PC-9 (cell line): ENCODE measurements around the gene UBE4B. TPM values are rescaled to one million over a fixed set of nuclear protein-coding genes. Genes with fewer than 3 reads are reported as not detected.

Experiments used
- BruUV-seq: library from RNA; stranded (reverse); fragments of 400-500 nt; replicated peaks from 2 replicates; lab custom pipeline; 2021; lab: Mats Ljungman, UMichigan
- CTCF ChIA-PET: fragments of 300-600 bp; sonication (Branson Sonifier 250); formaldehyde crosslinking; loops from one replicate; lab custom pipeline; 2022; ENCODE audit warnings: antibody characterized with exemption; lab: Charles Lee
- POLR2A ChIA-PET: fragments of 300-600 bp; sonication (Branson Sonifier 250); formaldehyde crosslinking; loops from one replicate; lab custom pipeline; 2022; ENCODE audit warnings: antibody characterized with exemption; ENCODE audit not compliant: unreplicated experiment; lab: Charles Lee
- DNase-seq, 2 experiments: peaks; one replicate each; pipeline versions ENCODE4 v3.0.0 to v3.0.0-alpha.2; 2015 to 2022; ENCODE audit warnings: mixed read lengths in 1 of 2
- H2AFZ ChIP-seq: fragments of 200-600 bp; sonication (generic); 2 replicates; pipeline ENCODE4 v1.8.1; 2017; ENCODE audit warnings: antibody characterized with exemption
- H3F3A ChIP-seq: fragments of 200-600 bp; sonication (generic); 2 replicates; pipeline ENCODE4 v1.8.1; 2017; ENCODE audit warnings: antibody characterized with exemption, mild to moderate bottlenecking, low read depth; ENCODE audit not compliant: insufficient read depth
- H3K27ac ChIP-seq: fragments of 200-600 bp; sonication (generic); 2 replicates; pipeline ENCODE4 v1.6.1; 2016; ENCODE audit warnings: mixed run types
- H3K27me3 ChIP-seq: fragments of 200-600 bp; sonication (generic); 2 replicates; pipeline ENCODE4 v1.6.1; 2016; ENCODE audit warnings: low read depth, mixed run types; ENCODE audit not compliant: insufficient read depth
- H3K36me3 ChIP-seq: fragments of 200-600 bp; sonication (generic); 2 replicates; pipeline ENCODE4 v1.6.1; 2016; ENCODE audit warnings: low read depth, mixed run types
- H3K4me1 ChIP-seq: fragments of 200-600 bp; sonication (generic); replicated peaks from 2 replicates; pipeline ENCODE4 v1.6.1; 2016; ENCODE audit warnings: mixed run types; ENCODE audit not compliant: insufficient read depth
- H3K4me2 ChIP-seq: fragments of 200-600 bp; sonication (generic); 2 replicates; pipeline ENCODE4 v1.6.1; 2017; ENCODE audit warnings: mixed run types
- H3K4me3 ChIP-seq: fragments of 200-600 bp; sonication (generic); 2 replicates; pipeline ENCODE4 v1.6.1; 2016; ENCODE audit warnings: mixed run types
- H3K79me2 ChIP-seq: fragments of 200-600 bp; sonication (generic); 2 replicates; pipeline ENCODE4 v1.6.1; 2017; ENCODE audit warnings: low read depth, mixed run types
- H3K9me2 ChIP-seq: fragments of 200-600 bp; sonication (generic); 2 replicates; pipeline ENCODE4 v1.8.1; 2017; ENCODE audit warnings: mild to moderate bottlenecking; ENCODE audit not compliant: insufficient read depth
- H3K9me3 ChIP-seq: fragments of 200-600 bp; sonication (generic); 2 replicates; pipeline ENCODE4 v1.8.1; 2016; ENCODE audit warnings: low read depth; ENCODE audit not compliant: insufficient read depth
- H4K20me1 ChIP-seq: fragments of 200-600 bp; sonication (generic); 2 replicates; pipeline ENCODE4 v1.8.1; 2017; ENCODE audit not compliant: insufficient read depth
- EZH2 ChIP-seq: fragments of 200-600 bp; sonication (generic); IDR thresholded peaks from 2 replicates; pipeline ENCODE4 v1.8.0; 2017; ENCODE audit warnings: antibody characterized with exemption, low read depth
- intact Hi-C: fragments of 100-400 bp; cut with micrococcal nuclease; formaldehyde crosslinking; loops from one replicate; pipeline ENCODE4 v1.10.0; 2022; ENCODE audit not compliant: unreplicated experiment
- total RNA-seq: library from RNA; stranded (reverse); gene quantifications from 2 replicates; pipeline ENCODE4 v1.2.3, GENCODE V29; 2021
- TF ChIP-seq, protein P1 (sequence below): fragments of 200-600 bp; sonication (generic); conservative IDR thresholded peaks from 2 replicates; pipeline ENCODE4 v1.6.1; 2017; ENCODE audit warnings: mixed run types, antibody characterized with exemption, mild to moderate bottlenecking, moderate library complexity

The UBE4B gene
- total RNA-seq, 1 experiment from 2014 or later = 59.1 TPM

- Histone ChIP-seq H3K9me2 (no peaks in the 10 kb centered on the region), H4K20me1 (no peaks in the 10 kb centered on the region), H3F3A (no peaks in the 10 kb centered on the region), H3K79me2 (no peaks in the 10 kb centered on the region), H3K27me3 (no peaks in the 10 kb centered on the region), H3K36me3 (no peaks in the 10 kb centered on the region), H3K9me3 (no peaks in the 10 kb centered on the region), H3K4me2 (no peak overlapping the region), H3K4me1 (no peaks in the 10 kb centered on the region), H3K27ac (no peak overlapping the region), H2AFZ (no peak overlapping the region), H3K4me3 (no peak overlapping the region)
- peak in 1 of 2 experiments; percentile 32 for DNase-seq
- POLR2A ChIA-PET = no interaction called here
- intact Hi-C loops = loop anchor here (2.0 kb wide), 1 partner anchor 210 kb away; the partner anchor contains the start of genes LZIC and NMNAT1
- TF ChIP-seq, protein P1, sequence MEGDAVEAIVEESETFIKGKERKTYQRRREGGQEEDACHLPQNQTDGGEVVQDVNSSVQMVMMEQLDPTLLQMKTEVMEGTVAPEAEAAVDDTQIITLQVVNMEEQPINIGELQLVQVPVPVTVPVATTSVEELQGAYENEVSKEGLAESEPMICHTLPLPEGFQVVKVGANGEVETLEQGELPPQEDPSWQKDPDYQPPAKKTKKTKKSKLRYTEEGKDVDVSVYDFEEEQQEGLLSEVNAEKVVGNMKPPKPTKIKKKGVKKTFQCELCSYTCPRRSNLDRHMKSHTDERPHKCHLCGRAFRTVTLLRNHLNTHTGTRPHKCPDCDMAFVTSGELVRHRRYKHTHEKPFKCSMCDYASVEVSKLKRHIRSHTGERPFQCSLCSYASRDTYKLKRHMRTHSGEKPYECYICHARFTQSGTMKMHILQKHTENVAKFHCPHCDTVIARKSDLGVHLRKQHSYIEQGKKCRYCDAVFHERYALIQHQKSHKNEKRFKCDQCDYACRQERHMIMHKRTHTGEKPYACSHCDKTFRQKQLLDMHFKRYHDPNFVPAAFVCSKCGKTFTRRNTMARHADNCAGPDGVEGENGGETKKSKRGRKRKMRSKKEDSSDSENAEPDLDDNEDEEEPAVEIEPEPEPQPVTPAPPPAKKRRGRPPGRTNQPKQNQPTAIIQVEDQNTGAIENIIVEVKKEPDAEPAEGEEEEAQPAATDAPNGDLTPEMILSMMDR = peak; percentile 63
- no peak for TF ChIP-seq EZH2
- CTCF ChIA-PET = interaction anchor here (0.5 to 0.7 kb wide), 4 partner anchors 194 to 318 kb away, joined by 3 to 4 read pairs (median 3); no protein-coding TSS in a partner anchor
- no TSS peak for BruUV-seq
Observed at GRCh38 chr1:10152709-10153284, 120.0 kb downstream of the UBE4B start.

- TF ChIP-seq, protein P1 = no peak
- TF ChIP-seq EZH2 = no peak
- POLR2A ChIA-PET = no interaction called here
- intact Hi-C loops = no loop called here
- H3K4me2 ChIP-seq = no peak overlapping the region
- H3K9me2 ChIP-seq = no peaks in the 10 kb centered on the region
- H3K9me3 ChIP-seq = no peaks in the 10 kb centered on the region
- H3K4me1 ChIP-seq = no peaks in the 10 kb centered on the region
- no peaks in the 10 kb centered on the region for H3K36me3 ChIP-seq
- H3K4me3 ChIP-seq = no peak overlapping the region
- H3K79me2 ChIP-seq = no peaks in the 10 kb centered on the region
- no peaks in the 10 kb centered on the region for H3F3A ChIP-seq
- no peak overlapping the region for H3K27ac ChIP-seq
- H2AFZ ChIP-seq = no peak overlapping the region
- BruUV-seq = no TSS peak
- DNase-seq = no peak
- H4K20me1 ChIP-seq = no peaks in the 10 kb centered on the region
- H3K27me3 ChIP-seq = no peaks in the 10 kb centered on the region
- CTCF ChIA-PET = interaction anchor here (0.6 kb wide), 2 partner anchors 210 to 232 kb away, joined by 3 to 4 read pairs; no protein-coding TSS in a partner anchor
Observed at GRCh38 chr1:10155087-10155712, 122.4 kb downstream of the UBE4B start.

GRCh38 chr1:10160173-10160572 is 127.4 kb downstream of the UBE4B start:
- ChIA-PET POLR2A (no interaction called here), CTCF (interaction anchor here (0.6 to 0.7 kb wide), 3 partner anchors 45 to 240 kb away, joined by 3 to 9 read pairs (median 4); no protein-coding TSS in a partner anchor)
- Histone ChIP-seq H4K20me1 (no peaks in the 10 kb centered on the region), H3K4me1 (no peaks in the 10 kb centered on the region), H3K4me3 (no peak overlapping the region), H3K79me2 (no peaks in the 10 kb centered on the region), H3K27me3 (no peaks in the 10 kb centered on the region), H3K4me2 (no peak overlapping the region), H3K36me3 (no peaks in the 10 kb centered on the region), H3K9me3 (no peaks in the 10 kb centered on the region), H3K9me2 (no peaks in the 10 kb centered on the region), H3F3A (no peaks in the 10 kb centered on the region), H3K27ac (no peak overlapping the region), H2AFZ (no peak overlapping the region)
- intact Hi-C loops = no loop called here
- no peak for TF ChIP-seq EZH2
- TF ChIP-seq, protein P1 = no peak
- no peak for DNase-seq
- BruUV-seq = no TSS peak
